ENCODE measurements around the gene MSI2.

The MSI2 gene

GRCh38 chr17:57556977-57557376 lies 300.7 kb downstream of the MSI2 start:
- DNase-seq (ENCODE audit: low spot score): no peak

- no peak for DNase-seq (ENCODE audit: low spot score)
These were observed 301.1 kb downstream of the MSI2 start for GRCh38 chr17:57557416-57557815.

- DNase-seq (ENCODE audit: low spot score): no peak
These were observed 301.7 kb downstream of the MSI2 start for GRCh38 chr17:57557834-57558681.

- no peak for DNase-seq (ENCODE audit: low spot score)
These were observed 302.9 kb downstream of the MSI2 start for GRCh38 chr17:57559226-57559625.

- no peak for DNase-seq (ENCODE audit: low spot score)
These were observed 303.5 kb downstream of the MSI2 start for GRCh38 chr17:57559634-57560318.

- no peak for DNase-seq (ENCODE audit: low spot score)
These were observed 304.0 kb downstream of the MSI2 start for GRCh38 chr17:57560319-57560705.

GRCh38 chr17:57561072-57561861 lies 304.9 kb downstream of the MSI2 start:
- no peak for DNase-seq (ENCODE audit: low spot score)

GRCh38 chr17:57562184-57562698 lies 305.9 kb downstream of the MSI2 start:
- DNase-seq (ENCODE audit: low spot score): no peak

- DNase-seq (ENCODE audit: low spot score): no peak
These were observed 307.6 kb downstream of the MSI2 start for GRCh38 chr17:57563958-57564357.

- DNase-seq (ENCODE audit: low spot score): no peak
These were observed 308.9 kb downstream of the MSI2 start for GRCh38 chr17:57565176-57565575.

- no peak for DNase-seq (ENCODE audit: low spot score)
These were observed 310.4 kb downstream of the MSI2 start for GRCh38 chr17:57566721-57567120.

GRCh38 chr17:57567251-57567650 lies 310.9 kb downstream of the MSI2 start:
- no peak for DNase-seq (ENCODE audit: low spot score)

- no peak for DNase-seq (ENCODE audit: low spot score)
These were observed 312.0 kb downstream of the MSI2 start for GRCh38 chr17:57568340-57568739.

- no peak for DNase-seq (ENCODE audit: low spot score)
These were observed 312.7 kb downstream of the MSI2 start for GRCh38 chr17:57569021-57569420.

- DNase-seq (ENCODE audit: low spot score): no peak
These were observed 313.5 kb downstream of the MSI2 start for GRCh38 chr17:57569853-57570252.

GRCh38 chr17:57570724-57571344 lies 314.5 kb downstream of the MSI2 start:
- DNase-seq (ENCODE audit: low spot score): no peak

GRCh38 chr17:57572062-57572461 lies 315.7 kb downstream of the MSI2 start:
- no peak for DNase-seq (ENCODE audit: low spot score)

- no peak for DNase-seq (ENCODE audit: low spot score)
These were observed 316.3 kb downstream of the MSI2 start for GRCh38 chr17:57572600-57572999.

GRCh38 chr17:57574040-57574513 lies 317.8 kb downstream of the MSI2 start:
- DNase-seq (ENCODE audit: low spot score): no peak

GRCh38 chr17:57576744-57577143 lies 320.4 kb downstream of the MSI2 start:
- DNase-seq (ENCODE audit: low spot score): no peak

GRCh38 chr17:57577751-57578607 lies 321.7 kb downstream of the MSI2 start:
- DNase-seq (ENCODE audit: low spot score): no peak

Measured in hematopoietic multipotent progenitor cell treated with erythropoietin and hydrocortisone succinate and interleukin-3 and kit ligand, for 17 days (in vitro differentiated cells).